Ishikawa (cell line): Measurements from ENCODE around the gene KCNJ4.

Experiments used
- CEBPB ChIP-seq: IDR thresholded peaks from 2 replicates; pipeline ENCODE4 v1.6.1; 2012
- CREB1 ChIP-seq: IDR thresholded peaks from 2 replicates; pipeline ENCODE4 v1.6.1; 2012; ENCODE audit warnings: low read depth
- EP300 ChIP-seq: IDR thresholded peaks from 2 replicates; pipeline ENCODE4 v1.6.1; 2012; ENCODE audit warnings: borderline replicate concordance
- FOXM1 ChIP-seq: IDR thresholded peaks from 2 replicates; pipeline ENCODE4 v1.6.1; 2012; ENCODE audit warnings: low read depth, borderline replicate concordance
- MAX ChIP-seq: IDR thresholded peaks from 2 replicates; pipeline ENCODE4 v1.6.1; 2012
- RAD21 ChIP-seq: IDR thresholded peaks from 2 replicates; pipeline ENCODE4 v1.6.1; 2012; ENCODE audit warnings: low read depth
- REST ChIP-seq: IDR thresholded peaks from 2 replicates; pipeline ENCODE4 v1.6.1; 2012; ENCODE audit warnings: low read depth, mild to moderate bottlenecking
- TAF1 ChIP-seq: IDR thresholded peaks from 2 replicates; pipeline ENCODE4 v1.6.1; 2012; ENCODE audit warnings: low read depth, mild to moderate bottlenecking
- TEAD4 ChIP-seq: IDR thresholded peaks from 2 replicates; pipeline ENCODE4 v1.6.1; 2012
- USF1 ChIP-seq: IDR thresholded peaks from 2 replicates; pipeline ENCODE4 v1.6.1; 2012
- YY1 ChIP-seq: IDR thresholded peaks from 2 replicates; pipeline ENCODE4 v1.6.1; 2012; ENCODE audit warnings: low read depth
- ZBTB7A ChIP-seq: IDR thresholded peaks from 2 replicates; pipeline ENCODE4 v1.6.1; 2012; ENCODE audit warnings: low read depth

- TF ChIP-seq EP300 (no peak), TAF1 (no peak), REST (no peak), YY1 (no peak), USF1 (no peak), RAD21 (no peak), CEBPB (no peak), CREB1 (no peak), MAX (no peak), ZBTB7A (no peak), FOXM1 (no peak), TEAD4 (no peak)
Measured at GRCh38 chr22:38402204-38402603, 52.8 kb downstream of the KCNJ4 start.
